RWPE2 (cell line): Measurements from ENCODE around the gene GJE1.

Source experiments
- ATAC-seq: fragments of 200-7000 bp; cut with Tn5 transposase; 3 replicates; pipeline ENCODE4 v1.9.1; 2021; ENCODE audit warnings: low read depth
- DNase-seq: peaks from one replicate; pipeline ENCODE4 v3.0.0-alpha.2; 2020; ENCODE audit warnings: low spot score
- H3K27ac ChIP-seq: fragments of 450-650 bp; 2 replicates; pipeline ENCODE4 v1.5.1; 2017; ENCODE audit warnings: mild to moderate bottlenecking; ENCODE audit not compliant: poor library complexity, severe bottlenecking
- H3K27me3 ChIP-seq: fragments of 250-450 bp; sonication (Bioruptor Pico); 2 replicates; pipeline ENCODE4 v1.5.1; 2021; ENCODE audit warnings: mild to moderate bottlenecking, moderate library complexity; ENCODE audit not compliant: insufficient read depth, poor library complexity, severe bottlenecking
- H3K36me3 ChIP-seq: fragments of 250-450 bp; sonication (Bioruptor Pico); 2 replicates; pipeline ENCODE4 v1.5.1; 2020; ENCODE audit warnings: low read depth, mild to moderate bottlenecking, moderate library complexity
- H3K4me1 ChIP-seq: fragments of 250-450 bp; sonication (Bioruptor Pico); 2 replicates; pipeline ENCODE4 v1.5.1; 2021; ENCODE audit warnings: mild to moderate bottlenecking, moderate library complexity; ENCODE audit not compliant: insufficient read depth, poor library complexity, severe bottlenecking
- H3K4me3 ChIP-seq: fragments of 250-450 bp; sonication (Bioruptor Pico); 2 replicates; pipeline ENCODE4 v1.5.1; 2021; ENCODE audit warnings: mild to moderate bottlenecking, moderate library complexity; ENCODE audit not compliant: severe bottlenecking
- H3K9me3 ChIP-seq: fragments of 250-450 bp; sonication (Bioruptor Pico); 2 replicates; pipeline ENCODE4 v1.5.1; 2021; ENCODE audit warnings: mild to moderate bottlenecking, moderate library complexity; ENCODE audit not compliant: severe bottlenecking
- CTCF ChIP-seq: fragments of 450-650 bp; IDR thresholded peaks from one replicate; pipeline ENCODE4 v1.5.1; 2017; ENCODE audit warnings: mild to moderate bottlenecking, moderate library complexity; ENCODE audit not compliant: poor library complexity, severe bottlenecking

The GJE1 gene

GRCh38 chr6:142162780-142163179 is 30.1 kb downstream of the GJE1 start:
- no peaks in the 10 kb centered on the region for H3K9me3 ChIP-seq
- no peaks in the 10 kb centered on the region for H3K27me3 ChIP-seq
- H3K4me1 ChIP-seq, result no peaks in the 10 kb centered on the region
- H3K4me3 ChIP-seq, result no peak overlapping the region
- ATAC-seq, result no peak
- no peak for TF ChIP-seq CTCF
- no peak for DNase-seq
- H3K27ac ChIP-seq, result no peak overlapping the region
- peaks cover 20% of the 10 kb centered on the region for H3K36me3 ChIP-seq

- Histone ChIP-seq H3K27ac (no peak overlapping the region), H3K36me3 (peaks cover 42% of the 10 kb centered on the region), H3K9me3 (no peaks in the 10 kb centered on the region), H3K4me1 (no peaks in the 10 kb centered on the region), H3K4me3 (no peak overlapping the region), H3K27me3 (no peaks in the 10 kb centered on the region)
- ATAC-seq (no peak), DNase-seq (no peak)
- TF ChIP-seq CTCF, result no peak
Observed at GRCh38 chr6:142165227-142165626, 32.5 kb downstream of the GJE1 start.

- no peak overlapping the region for H3K27ac ChIP-seq
- DNase-seq (no peak), ATAC-seq (no peak)
- no peak overlapping the region for H3K4me3 ChIP-seq
- H3K27me3 ChIP-seq, result no peaks in the 10 kb centered on the region
- no peak for TF ChIP-seq CTCF
- peaks cover 54% of the 10 kb centered on the region for H3K36me3 ChIP-seq
- no peaks in the 10 kb centered on the region for H3K4me1 ChIP-seq
- no peaks in the 10 kb centered on the region for H3K9me3 ChIP-seq
Observed at GRCh38 chr6:142167071-142167470, 34.3 kb downstream of the GJE1 start.

- no peak for TF ChIP-seq CTCF
- H3K27ac ChIP-seq, result no peak overlapping the region
- no peaks in the 10 kb centered on the region for H3K27me3 ChIP-seq
- H3K4me1 ChIP-seq, result no peaks in the 10 kb centered on the region
- H3K9me3 ChIP-seq, result no peaks in the 10 kb centered on the region
- H3K4me3 ChIP-seq, result no peak overlapping the region
- DNase-seq (no peak), ATAC-seq (no peak)
- peaks cover 58% of the 10 kb centered on the region for H3K36me3 ChIP-seq
Observed at GRCh38 chr6:142167486-142167885, 34.8 kb downstream of the GJE1 start.

- Histone ChIP-seq H3K4me3 (no peak overlapping the region), H3K9me3 (no peaks in the 10 kb centered on the region), H3K4me1 (no peaks in the 10 kb centered on the region), H3K36me3 (peaks cover 72% of the 10 kb centered on the region), H3K27ac (no peak overlapping the region), H3K27me3 (no peaks in the 10 kb centered on the region)
- ATAC-seq, result no peak
- no peak for TF ChIP-seq CTCF
- DNase-seq, result no peak
Observed at GRCh38 chr6:142171351-142171750, 38.6 kb downstream of the GJE1 start.
